ENCODE measurements around the gene CAPN5.
A peak's percentile ranks its signal among the peaks of the same experiment; 100 is the strongest.

Gene CAPN5

DNA sequence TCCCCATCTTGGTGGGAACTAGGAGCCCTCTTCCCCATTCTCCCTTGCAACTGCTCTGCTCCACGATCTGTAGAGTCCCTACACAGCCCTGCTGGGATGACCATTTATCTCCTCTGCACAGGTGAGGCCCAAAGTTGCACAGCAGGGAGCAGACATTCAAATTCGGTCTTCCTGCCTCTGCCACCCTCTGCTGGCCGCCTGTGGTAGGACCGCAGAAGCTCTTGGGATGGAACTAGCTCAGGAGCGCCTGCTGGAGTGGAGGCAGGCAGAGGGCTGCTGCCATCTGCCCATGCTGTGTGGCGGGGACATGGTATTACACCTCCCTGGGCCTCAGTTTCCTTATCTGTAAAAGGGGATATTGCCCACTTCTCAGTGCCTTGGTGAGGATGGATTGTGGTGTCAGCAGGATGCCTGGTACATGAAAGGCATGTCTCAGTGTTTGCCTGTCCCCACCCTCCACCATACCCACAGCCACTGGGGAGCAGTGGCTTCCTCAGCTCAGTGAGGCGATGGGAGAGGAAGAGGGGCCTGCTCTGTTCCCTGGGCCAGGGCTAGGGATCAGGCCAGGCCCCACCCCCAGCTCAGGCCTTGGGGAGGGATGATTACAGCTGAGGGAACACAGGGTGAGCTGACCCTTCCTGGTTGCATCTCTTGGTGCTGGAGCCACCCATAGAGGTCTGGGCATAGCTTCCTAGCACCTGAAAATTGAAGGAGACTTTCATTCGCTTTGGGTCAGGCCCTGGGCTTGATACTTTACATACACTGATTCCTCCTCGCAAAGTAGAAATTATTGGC lies 24.6 kb downstream of the CAPN5 start:
- no peak for TF ChIP-seq EZH2phosphoT487 (IDR thresholded peaks at IDR 0.05; ENCODE audit: low read depth)
- TF ChIP-seq, protein P1, sequence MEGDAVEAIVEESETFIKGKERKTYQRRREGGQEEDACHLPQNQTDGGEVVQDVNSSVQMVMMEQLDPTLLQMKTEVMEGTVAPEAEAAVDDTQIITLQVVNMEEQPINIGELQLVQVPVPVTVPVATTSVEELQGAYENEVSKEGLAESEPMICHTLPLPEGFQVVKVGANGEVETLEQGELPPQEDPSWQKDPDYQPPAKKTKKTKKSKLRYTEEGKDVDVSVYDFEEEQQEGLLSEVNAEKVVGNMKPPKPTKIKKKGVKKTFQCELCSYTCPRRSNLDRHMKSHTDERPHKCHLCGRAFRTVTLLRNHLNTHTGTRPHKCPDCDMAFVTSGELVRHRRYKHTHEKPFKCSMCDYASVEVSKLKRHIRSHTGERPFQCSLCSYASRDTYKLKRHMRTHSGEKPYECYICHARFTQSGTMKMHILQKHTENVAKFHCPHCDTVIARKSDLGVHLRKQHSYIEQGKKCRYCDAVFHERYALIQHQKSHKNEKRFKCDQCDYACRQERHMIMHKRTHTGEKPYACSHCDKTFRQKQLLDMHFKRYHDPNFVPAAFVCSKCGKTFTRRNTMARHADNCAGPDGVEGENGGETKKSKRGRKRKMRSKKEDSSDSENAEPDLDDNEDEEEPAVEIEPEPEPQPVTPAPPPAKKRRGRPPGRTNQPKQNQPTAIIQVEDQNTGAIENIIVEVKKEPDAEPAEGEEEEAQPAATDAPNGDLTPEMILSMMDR (IDR thresholded peaks at IDR 0.05; ENCODE audit: low read depth, low read length), result peak; percentile 97
- Histone ChIP-seq H3K36me3 (replicated peaks; ENCODE audit: low read depth, low read length) (no peaks in the 10 kb centered on the region), H3K27me3 (ENCODE audit: low read depth, low read length) (no peaks in the 10 kb centered on the region), H3K9me3 (ENCODE audit: insufficient read depth, low read length) (no peaks in the 10 kb centered on the region), H4K20me1 (ENCODE audit: insufficient read depth, low read length) (no peaks in the 10 kb centered on the region), H3K4me3 (ENCODE audit: low read length) (peak overlapping the region; percentile 21; the same call in 1 of the 2 replicates), H3K4me1 (ENCODE audit: low read length) (peaks cover 7% of the 10 kb centered on the region), H3K9ac (ENCODE audit: low read length) (no peak overlapping the region), H3K4me2 (ENCODE audit: low read length) (peak overlapping the region; percentile 49), H3K27ac (ENCODE audit: low read length) (no peak overlapping the region), H3K79me2 (ENCODE audit: low read length) (no peaks in the 10 kb centered on the region), H2AFZ (ENCODE audit: low read depth, low read length) (peak overlapping the region; percentile 37)

DNA sequence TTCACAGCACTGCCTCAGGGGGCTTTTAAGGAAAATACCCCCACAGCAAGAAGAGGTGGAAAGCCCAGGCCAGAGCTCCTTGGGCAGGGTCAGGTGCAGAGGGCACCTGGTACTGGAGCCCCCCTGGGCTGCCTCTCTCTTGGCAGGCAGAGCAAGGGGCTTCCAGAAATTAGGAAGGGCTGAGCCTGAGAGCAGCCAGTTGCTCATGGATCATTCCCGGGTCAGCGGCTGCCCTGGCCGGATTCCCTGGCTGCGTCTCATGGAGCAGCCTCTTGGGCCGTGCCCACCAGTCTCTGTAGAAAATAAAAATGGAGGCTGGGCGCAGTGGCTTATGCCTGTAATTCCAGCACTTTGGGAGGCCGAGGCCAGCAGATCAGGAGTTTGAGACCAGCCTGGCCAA lies 25.6 kb downstream of the CAPN5 start:
- TF ChIP-seq, protein P1 (IDR thresholded peaks at IDR 0.05; ENCODE audit: low read depth, low read length), result no peak
- no peak for TF ChIP-seq EZH2phosphoT487 (IDR thresholded peaks at IDR 0.05; ENCODE audit: low read depth)
- Histone ChIP-seq H4K20me1 (ENCODE audit: insufficient read depth, low read length) (no peaks in the 10 kb centered on the region), H2AFZ (ENCODE audit: low read depth, low read length) (no peak overlapping the region), H3K4me1 (ENCODE audit: low read length) (peaks cover 7% of the 10 kb centered on the region), H3K9ac (ENCODE audit: low read length) (no peak overlapping the region), H3K4me2 (ENCODE audit: low read length) (no peak overlapping the region), H3K36me3 (replicated peaks; ENCODE audit: low read depth, low read length) (no peaks in the 10 kb centered on the region), H3K79me2 (ENCODE audit: low read length) (no peaks in the 10 kb centered on the region), H3K4me3 (ENCODE audit: low read length) (no peak overlapping the region), H3K27me3 (ENCODE audit: low read depth, low read length) (no peaks in the 10 kb centered on the region), H3K9me3 (ENCODE audit: insufficient read depth, low read length) (no peaks in the 10 kb centered on the region), H3K27ac (ENCODE audit: low read length) (no peak overlapping the region)

DNA sequence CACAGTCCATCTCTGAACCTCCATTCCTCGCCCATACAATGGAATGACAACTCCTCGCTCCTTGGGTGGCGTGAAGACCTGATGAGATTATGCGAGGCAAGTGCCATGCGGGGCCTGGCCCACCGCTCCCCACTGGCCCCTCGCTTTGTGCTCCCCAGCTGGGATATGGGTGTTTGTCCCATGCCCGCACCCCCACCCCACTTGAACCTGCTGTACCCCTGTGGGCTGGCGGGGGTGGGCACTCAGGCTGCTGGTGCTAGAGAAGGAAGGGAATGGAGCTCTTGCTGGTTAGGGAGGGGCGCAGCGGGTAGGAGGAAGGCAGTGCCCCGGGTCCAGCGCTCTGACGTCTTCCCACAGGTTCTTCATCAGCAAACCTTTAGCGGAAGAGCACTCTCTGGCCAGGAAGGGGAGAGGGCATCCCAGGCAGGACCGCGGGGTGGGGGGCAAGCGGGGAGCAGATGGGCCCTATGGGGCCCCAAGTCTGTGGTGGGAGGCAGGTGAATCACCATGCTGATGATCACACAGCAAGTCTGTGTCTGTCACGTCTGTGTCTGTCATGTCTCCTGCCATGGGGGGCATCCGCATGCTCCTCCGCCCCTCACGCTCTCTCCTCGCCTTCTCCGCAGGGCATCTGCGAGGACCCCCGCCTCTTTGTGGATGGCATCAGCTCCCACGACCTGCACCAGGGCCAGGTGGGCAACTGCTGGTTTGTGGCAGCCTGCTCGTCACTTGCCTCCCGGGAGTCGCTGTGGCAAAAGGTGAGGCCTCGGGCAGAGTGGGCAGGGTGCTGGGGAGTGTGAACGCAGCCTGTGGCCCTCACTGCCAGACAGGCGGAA lies 26.5 kb downstream of the CAPN5 start:
- H3K36me3 ChIP-seq (replicated peaks; ENCODE audit: low read depth, low read length), result no peaks in the 10 kb centered on the region
- H4K20me1 ChIP-seq (ENCODE audit: insufficient read depth, low read length), result no peaks in the 10 kb centered on the region
- TF ChIP-seq, protein P1 (IDR thresholded peaks at IDR 0.05; ENCODE audit: low read depth, low read length), result no peak
- TF ChIP-seq EZH2phosphoT487 (IDR thresholded peaks at IDR 0.05; ENCODE audit: low read depth), result no peak
- no peaks in the 10 kb centered on the region for H3K79me2 ChIP-seq (ENCODE audit: low read length)
- H3K4me1 ChIP-seq (ENCODE audit: low read length), result peaks cover 7% of the 10 kb centered on the region
- no peak overlapping the region for H3K9ac ChIP-seq (ENCODE audit: low read length)
- H2AFZ ChIP-seq (ENCODE audit: low read depth, low read length), result no peak overlapping the region
- no peak overlapping the region for H3K27ac ChIP-seq (ENCODE audit: low read length)
- H3K9me3 ChIP-seq (ENCODE audit: insufficient read depth, low read length), result no peaks in the 10 kb centered on the region
- H3K4me2 ChIP-seq (ENCODE audit: low read length), result no peak overlapping the region
- H3K4me3 ChIP-seq (ENCODE audit: low read length), result no peak overlapping the region
- no peaks in the 10 kb centered on the region for H3K27me3 ChIP-seq (ENCODE audit: low read depth, low read length)

Measured in OCI-LY3 (cell line).